Activated CD8-positive, alpha-beta memory T cell treated with anti-CD3 and anti-CD28 coated beads, Interleukin-2, amount 50 U/mL, for 4 hours (primary cell): ENCODE measurements around the gene LMNB1.
"Not testable (repeated sequence)": the region's sequence is repeated elsewhere in the genome, so short reads cannot be mapped to it uniquely, and the experiment has no call there.

Experiments used
- DNase-seq: peaks from one replicate; pipeline ENCODE4 v3.0.0-alpha.2; 2020

Gene LMNB1

DNA sequence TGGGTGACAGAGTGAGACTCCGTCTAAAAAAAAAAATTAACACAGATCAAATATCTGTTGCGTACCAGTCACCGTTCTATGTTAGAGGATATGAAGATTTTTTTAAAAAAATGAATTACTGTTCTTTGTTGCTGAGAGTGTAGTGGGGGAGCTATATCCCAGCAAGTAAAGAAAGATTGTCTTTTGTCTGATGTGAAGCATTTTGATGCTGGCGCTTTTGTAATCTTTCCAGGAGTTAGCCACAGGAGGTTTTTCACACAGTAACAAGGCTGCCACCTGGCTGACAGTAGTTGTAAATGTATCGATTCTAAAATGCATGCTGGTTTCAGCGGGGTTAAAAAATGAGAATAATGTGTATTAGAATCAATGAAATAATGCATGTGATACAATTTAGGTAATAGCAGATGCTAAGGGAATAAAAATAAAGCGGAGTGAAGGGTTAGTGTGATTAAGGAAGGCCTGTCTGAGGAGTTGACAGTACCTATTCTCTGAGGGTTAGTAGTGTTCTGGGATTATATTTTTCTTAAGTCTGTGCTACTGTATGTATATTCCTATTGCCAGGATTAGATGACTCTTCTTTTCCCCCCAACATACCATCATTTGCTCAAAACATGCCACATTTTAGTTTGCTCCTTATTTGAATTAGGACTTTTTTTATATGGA, 3.4 kb downstream of the LMNB1 start:
- peak; percentile 43 for DNase-seq

DNA sequence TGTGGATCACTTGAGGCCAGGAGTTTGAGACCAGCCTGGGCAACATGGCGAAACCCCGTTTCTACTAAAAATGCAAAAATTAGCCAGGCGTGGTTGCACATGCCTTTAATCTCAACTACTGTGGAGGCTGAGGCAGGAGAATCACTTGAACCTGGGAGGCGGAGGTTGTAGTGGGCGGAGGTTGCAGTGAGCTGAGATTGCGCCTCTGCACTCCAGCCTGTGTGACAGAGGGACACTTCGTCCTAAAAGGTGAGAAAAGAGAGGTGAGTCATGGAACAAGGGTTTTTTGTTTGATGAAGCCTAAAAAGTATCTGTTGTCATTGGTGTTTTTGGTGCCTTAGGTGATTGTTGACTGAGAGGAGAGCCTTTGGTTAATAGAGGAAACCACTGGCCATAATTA, 11.5 kb downstream of the LMNB1 start:
- not testable (repeated sequence) for DNase-seq

DNA sequence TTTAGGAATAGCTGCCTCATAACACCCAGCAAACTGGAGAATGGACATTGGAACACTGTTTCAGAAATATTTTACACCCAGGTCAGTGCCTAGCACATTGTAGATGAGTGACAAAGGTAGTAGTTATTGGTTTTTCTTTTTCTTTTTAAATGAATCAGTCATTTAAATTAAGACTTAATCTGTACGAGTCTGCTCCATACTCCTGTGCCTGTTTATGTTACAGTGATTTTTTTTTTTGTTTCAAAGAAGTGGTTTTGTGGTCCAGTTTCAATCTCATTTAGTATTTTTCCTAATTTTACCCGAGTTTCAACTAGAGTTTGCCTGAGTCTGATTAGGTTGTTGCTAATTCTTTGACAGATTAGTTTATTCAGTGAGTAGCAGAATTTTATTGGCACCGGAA, 16.2 kb downstream of the LMNB1 start:
- no peak for DNase-seq

- not testable (repeated sequence) for DNase-seq
These were observed 16.7 kb downstream of the LMNB1 start for GRCh38 chr5:126793648-126794047.

GRCh38 chr5:126794157-126794828, 17.4 kb downstream of the LMNB1 start:
- no peak for DNase-seq

GRCh38 chr5:126799780-126800179, 22.8 kb downstream of the LMNB1 start:
- DNase-seq = no peak

- DNase-seq = no peak
These were observed 24.4 kb downstream of the LMNB1 start for GRCh38 chr5:126801174-126801991.

DNA sequence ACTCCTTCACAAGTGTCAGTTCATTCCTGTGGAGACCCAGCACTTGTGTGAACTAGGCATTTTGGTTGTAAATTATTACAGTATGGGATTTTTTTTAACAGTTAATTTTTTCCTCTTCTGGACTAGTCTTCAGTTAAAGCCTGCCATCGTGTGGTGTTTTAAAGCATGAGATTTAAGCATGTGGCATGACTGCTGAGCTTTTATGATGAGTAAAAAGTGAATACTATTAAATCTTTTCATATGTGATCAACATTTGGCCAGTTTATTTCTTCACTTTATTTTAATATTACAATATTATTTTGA, 25.0 kb downstream of the LMNB1 start:
- DNase-seq = no peak

- DNase-seq = no peak
These were observed 28.1 kb downstream of the LMNB1 start for GRCh38 chr5:126805063-126805462.

DNA sequence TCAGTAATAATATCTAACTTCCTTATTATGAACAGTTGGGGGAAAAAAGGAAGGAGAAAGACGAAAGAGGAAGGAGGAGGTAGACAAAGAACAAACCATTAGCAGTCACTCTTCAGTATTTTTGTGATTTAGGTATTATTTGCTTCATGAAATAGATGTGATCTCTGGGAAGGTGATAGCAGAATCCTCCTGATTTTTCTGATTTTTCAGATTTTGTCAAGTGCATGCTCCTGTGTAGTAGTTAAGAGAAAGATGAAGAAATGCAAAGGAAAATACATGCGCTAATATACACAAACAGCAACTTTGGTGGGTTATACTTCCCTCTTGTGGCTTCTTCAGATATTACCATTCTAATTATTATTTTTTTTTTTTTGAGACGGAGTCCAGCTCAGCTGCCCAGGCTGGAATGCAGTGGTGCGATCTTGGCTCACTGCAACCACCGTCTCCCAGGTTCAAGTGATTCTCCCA, 31.6 kb downstream of the LMNB1 start:
- DNase-seq = no peak

- no peak for DNase-seq
These were observed 33.0 kb downstream of the LMNB1 start for GRCh38 chr5:126809916-126810315.

DNA sequence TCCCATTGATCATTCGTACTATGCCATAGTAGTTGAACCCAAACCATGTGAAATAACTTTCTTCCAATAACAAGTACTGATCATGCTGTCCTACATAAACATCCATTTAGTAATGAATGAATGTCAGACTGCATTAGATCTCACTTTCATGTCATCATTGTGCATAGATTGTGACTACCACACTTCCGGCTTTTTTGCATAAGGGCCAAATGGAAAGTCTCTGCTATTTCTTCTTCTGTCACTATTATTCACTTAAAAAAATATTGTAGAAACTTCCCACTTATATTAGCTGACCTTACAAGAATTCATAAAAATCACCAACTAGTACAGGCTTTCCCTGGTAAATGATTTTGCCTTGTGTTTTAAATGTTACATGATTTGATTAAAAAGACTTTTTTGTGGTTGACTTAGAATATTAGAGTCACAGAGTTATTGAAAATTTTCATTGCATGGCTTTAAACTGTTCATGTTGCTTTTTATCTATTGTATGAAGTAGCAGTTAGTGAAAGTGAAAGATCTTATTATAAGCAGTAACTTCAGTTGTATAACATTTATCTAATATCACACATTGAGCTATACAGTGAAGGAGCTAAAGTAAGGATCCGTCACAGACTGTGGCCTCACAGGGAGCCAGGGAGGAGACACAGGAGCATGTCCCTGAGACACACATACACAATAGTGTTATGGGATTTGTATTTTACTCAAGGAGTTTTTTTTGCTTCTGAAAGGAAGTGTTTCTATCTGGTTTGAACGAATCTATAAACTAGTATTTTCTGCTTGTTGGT, 33.9 kb downstream of the LMNB1 start:
- DNase-seq = no peak

DNA sequence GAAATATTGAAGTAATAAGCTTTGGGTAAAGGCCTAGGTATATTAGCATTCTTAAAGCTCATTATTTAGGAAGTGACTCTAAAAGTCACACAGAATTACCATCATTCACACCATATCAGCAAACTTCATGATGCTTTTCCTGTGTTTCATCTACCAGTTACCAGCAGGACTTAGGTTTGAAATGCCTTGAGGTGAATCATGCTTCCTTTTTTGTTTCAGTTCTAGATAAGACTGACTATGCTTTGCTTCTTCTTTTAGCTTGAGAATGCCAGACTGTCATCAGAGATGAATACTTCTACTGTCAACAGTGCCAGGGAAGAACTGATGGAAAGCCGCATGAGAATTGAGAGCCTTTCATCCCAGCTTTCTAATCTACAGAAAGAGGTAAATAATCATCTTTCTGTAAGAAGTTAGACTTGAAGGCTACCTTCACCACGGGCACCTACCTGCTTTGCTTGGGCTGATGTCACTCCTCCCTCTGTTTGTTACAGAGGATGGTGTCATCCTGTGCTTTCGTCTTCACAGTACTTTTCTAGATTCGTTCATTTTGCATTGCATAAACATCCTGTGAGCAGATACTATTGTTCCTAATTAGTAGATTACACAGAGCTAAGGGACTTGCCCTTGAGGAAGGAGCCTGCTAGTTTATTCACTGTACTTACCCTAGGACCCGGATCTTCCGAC, 34.7 kb downstream of the LMNB1 start:
- DNase-seq = no peak

DNA sequence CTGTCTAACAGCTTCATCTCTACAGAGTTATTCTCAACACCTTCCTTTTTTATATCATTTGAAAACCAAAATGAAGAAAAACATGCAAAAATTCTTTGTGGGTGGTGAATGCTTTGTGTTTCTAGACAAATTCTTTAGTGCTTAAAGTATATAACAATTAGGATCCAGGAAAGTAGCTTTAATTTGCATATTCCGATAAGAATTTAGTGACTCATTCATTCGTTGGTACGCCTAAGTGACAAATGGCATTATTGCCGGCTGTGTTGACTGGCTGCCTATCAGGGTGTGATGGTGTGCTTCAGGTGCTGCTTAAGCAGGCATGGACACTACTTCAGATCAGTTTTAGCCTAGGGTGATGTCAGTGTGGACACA, 35.2 kb downstream of the LMNB1 start:
- no peak for DNase-seq

- not testable (repeated sequence) for DNase-seq
These were observed 36.9 kb downstream of the LMNB1 start for GRCh38 chr5:126813799-126814198.

DNA sequence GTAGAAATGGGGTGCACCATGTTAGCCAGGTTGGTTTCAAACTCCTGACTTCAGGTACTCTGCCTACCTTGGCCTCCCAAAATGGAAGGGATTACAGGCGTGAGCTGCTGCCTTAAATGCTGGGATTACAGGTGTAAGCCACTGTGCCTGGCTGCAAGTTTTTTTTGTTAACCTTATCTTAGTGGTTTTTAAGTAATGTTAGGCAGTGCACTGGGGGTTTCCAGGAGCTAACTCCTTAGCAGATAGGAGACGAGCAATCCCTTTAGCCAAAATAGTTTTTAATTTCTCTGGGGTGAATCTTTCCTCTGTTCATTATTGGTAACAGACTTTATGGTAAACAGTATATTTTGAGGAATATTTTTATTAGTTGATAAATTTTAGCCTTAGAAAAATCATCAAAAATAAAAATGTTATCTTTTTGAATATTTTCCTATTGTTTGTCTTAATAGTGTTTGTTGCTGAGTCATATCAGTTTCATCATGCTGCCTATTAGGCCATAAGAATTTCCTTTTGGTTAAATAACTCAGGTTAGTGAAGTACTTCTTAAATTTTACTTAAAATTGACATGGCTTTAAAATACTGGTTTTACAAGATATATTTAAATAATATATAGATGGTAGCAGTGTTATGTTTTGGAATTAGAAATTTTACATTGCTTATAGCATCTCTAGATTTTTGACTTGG, 37.9 kb downstream of the LMNB1 start:
- no peak for DNase-seq

- DNase-seq = no peak
These were observed 39.7 kb downstream of the LMNB1 start for GRCh38 chr5:126816649-126817048.

DNA sequence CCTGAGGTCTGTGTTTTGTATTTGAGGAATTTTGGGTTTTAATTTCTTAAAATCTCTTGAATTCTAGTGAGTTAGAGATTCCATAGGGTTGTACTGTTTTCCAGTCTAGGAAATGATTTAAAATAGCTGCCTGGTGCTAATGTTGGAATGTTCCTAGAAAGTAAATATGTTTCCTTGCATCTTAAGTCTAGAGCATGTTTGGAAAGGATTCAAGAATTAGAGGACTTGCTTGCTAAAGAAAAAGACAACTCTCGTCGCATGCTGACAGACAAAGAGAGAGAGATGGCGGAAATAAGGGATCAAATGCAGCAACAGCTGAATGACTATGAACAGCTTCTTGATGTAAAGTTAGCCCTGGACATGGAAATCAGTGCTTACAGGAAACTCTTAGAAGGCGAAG, 41.8 kb downstream of the LMNB1 start:
- no peak for DNase-seq

DNA sequence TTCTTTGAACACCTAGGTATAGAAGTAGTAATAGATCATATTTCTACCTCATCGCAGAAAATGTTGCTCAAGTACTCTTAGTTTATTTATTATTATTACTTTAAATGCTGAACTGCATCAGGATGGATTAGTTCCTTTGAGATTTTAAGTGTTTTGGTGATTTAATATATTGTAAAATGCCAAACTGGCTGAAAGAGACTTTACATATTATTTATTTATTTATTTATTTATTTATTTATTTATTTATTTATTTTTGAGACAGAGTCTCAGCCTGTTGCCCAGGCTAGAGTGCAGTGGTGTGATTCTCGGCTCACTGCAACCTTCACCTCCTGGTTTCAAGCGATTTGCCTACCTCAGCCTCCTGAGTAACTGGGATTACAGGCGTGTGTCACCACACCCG, 42.3 kb downstream of the LMNB1 start:
- no peak for DNase-seq

DNA sequence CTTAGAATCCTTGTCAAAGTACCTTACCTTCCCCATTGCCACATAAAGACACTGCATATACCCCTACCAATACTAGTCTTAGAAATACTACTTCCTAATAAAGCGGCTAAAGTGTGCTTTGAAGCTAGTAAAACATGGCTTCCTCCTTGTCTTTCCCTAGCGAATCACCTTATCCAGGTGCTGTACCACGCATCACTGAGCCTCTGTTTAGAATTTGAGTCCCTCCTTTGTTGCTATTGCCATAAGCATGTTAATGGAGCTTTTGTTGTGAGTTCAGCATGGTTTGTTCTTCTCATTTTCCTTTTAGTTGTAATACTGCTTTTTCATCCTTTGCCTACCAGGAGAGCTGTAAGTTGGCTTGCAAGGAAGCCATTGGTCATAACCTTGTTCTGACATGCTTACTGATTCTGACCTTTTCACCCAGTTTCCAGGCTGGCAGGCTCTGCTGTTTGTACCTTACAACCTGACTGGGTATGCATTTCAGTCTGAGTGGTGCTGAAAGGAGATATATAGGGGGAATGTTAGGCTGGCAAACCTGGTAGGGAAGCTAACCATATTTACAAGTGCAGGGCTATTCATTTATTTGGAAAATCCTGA, 49.8 kb downstream of the LMNB1 start:
- DNase-seq = no peak

GRCh38 chr5:126829098-126829497, 52.2 kb downstream of the LMNB1 start:
- no peak for DNase-seq

DNA sequence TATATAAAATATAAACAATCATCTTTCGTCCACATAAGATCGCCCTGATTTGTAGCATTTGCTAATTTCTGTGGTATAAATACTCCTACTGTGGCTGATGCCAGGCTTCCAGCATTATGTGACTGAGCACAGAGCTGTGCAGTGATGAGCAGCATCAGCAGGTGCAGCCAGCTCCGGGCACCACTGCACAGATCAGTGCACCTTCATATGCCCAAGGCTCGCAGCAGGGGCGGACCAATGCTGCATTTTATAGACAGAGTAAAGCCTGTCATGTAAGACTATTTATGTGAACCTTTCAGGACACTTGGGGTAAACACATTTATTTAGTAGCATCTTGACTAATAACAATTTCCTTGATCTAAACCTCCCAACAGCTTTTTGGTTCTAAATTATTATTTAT, 53.1 kb downstream of the LMNB1 start:
- no peak for DNase-seq
